ENCODE results near the gene ATP2B3.

The ATP2B3 gene

GRCh38 chrX:153490217-153490930 lies 27.1 kb upstream of the ATP2B3 start:
- DNase-seq, result no peak

GRCh38 chrX:153491351-153491914 lies 26.0 kb upstream of the ATP2B3 start:
- no peak for DNase-seq

- no peak for DNase-seq
These were observed 25.5 kb upstream of the ATP2B3 start for GRCh38 chrX:153491918-153492317.

GRCh38 chrX:153492543-153492942 lies 24.9 kb upstream of the ATP2B3 start:
- DNase-seq, result no peak

- no peak for DNase-seq
These were observed 24.4 kb upstream of the ATP2B3 start for GRCh38 chrX:153493085-153493484.

GRCh38 chrX:153494061-153494460 lies 23.4 kb upstream of the ATP2B3 start:
- DNase-seq, result no peak

GRCh38 chrX:153494541-153495361 lies 22.7 kb upstream of the ATP2B3 start, which contains the start of gene BGN:
Gene BGN (plus strand): TSS chrX:153494980. CDS start chrX:153504632, 9,652 bp downstream.
- no peak for DNase-seq

- no peak for DNase-seq
These were observed 22.1 kb upstream of the ATP2B3 start for GRCh38 chrX:153495362-153495751.

GRCh38 chrX:153495903-153496589 lies 21.4 kb upstream of the ATP2B3 start:
- DNase-seq, result no peak

- DNase-seq, result no peak
These were observed 20.9 kb upstream of the ATP2B3 start for GRCh38 chrX:153496590-153496959.

- DNase-seq, result no peak
These were observed 19.0 kb upstream of the ATP2B3 start for GRCh38 chrX:153498453-153498852.

- no peak for DNase-seq
These were observed 18.1 kb upstream of the ATP2B3 start for GRCh38 chrX:153499341-153499740.

GRCh38 chrX:153499876-153500275 lies 17.6 kb upstream of the ATP2B3 start:
- DNase-seq, result no peak

GRCh38 chrX:153500676-153501280 lies 16.7 kb upstream of the ATP2B3 start:
- no peak for DNase-seq

GRCh38 chrX:153501530-153501929 lies 15.9 kb upstream of the ATP2B3 start:
- DNase-seq, result no peak

GRCh38 chrX:153502131-153502530 lies 15.3 kb upstream of the ATP2B3 start:
- no peak for DNase-seq

GRCh38 chrX:153502796-153503195 lies 14.6 kb upstream of the ATP2B3 start:
- DNase-seq, result no peak

GRCh38 chrX:153504445-153505016 lies 12.9 kb upstream of the ATP2B3 start:
- DNase-seq, result no peak

GRCh38 chrX:153505361-153505760 lies 12.1 kb upstream of the ATP2B3 start:
- DNase-seq, result no peak

GRCh38 chrX:153507484-153508178 lies 9.8 kb upstream of the ATP2B3 start:
- peak; percentile 86 for DNase-seq

GRCh38 chrX:153509592-153509991 lies 7.8 kb upstream of the ATP2B3 start:
- DNase-seq, result no peak

GRCh38 chrX:153510383-153510782 lies 7.1 kb upstream of the ATP2B3 start:
- DNase-seq, result no peak
